ENCODE measurements around the gene IRF2.

The IRF2 gene

GRCh38 chr4:184474263-184475095 is at the start of gene IRF2:
Gene IRF2 (minus strand): TSS chr4:184474550. CDS start chr4:184429064, 45,486 bp downstream.
- DNase-seq (ENCODE audit: low read depth), result peak; percentile 90

GRCh38 chr4:184515606-184516005 is 41.3 kb upstream of the IRF2 start:
- DNase-seq (ENCODE audit: low read depth), result no peak

- peak; percentile 69 for DNase-seq (ENCODE audit: low read depth)
Measured at GRCh38 chr4:184514121-184514988, 40.0 kb upstream of the IRF2 start.

GRCh38 chr4:184513802-184514120 is 39.4 kb upstream of the IRF2 start:
- DNase-seq (ENCODE audit: low read depth), result no peak

GRCh38 chr4:184511156-184511555 is 36.8 kb upstream of the IRF2 start:
- no peak for DNase-seq (ENCODE audit: low read depth)

- no peak for DNase-seq (ENCODE audit: low read depth)
Measured at GRCh38 chr4:184510401-184510800, 36.1 kb upstream of the IRF2 start.

- no peak for DNase-seq (ENCODE audit: low read depth)
Measured at GRCh38 chr4:184506527-184507121, 32.3 kb upstream of the IRF2 start.

GRCh38 chr4:184504385-184504784 is 30.0 kb upstream of the IRF2 start:
- DNase-seq (ENCODE audit: low read depth), result no peak

GRCh38 chr4:184503869-184504300 is 29.5 kb upstream of the IRF2 start:
- DNase-seq (ENCODE audit: low read depth), result no peak

- no peak for DNase-seq (ENCODE audit: low read depth)
Measured at GRCh38 chr4:184500748-184501589, 26.6 kb upstream of the IRF2 start.

GRCh38 chr4:184499996-184500395 is 25.6 kb upstream of the IRF2 start:
- no peak for DNase-seq (ENCODE audit: low read depth)

- no peak for DNase-seq (ENCODE audit: low read depth)
Measured at GRCh38 chr4:184498598-184498997, 24.2 kb upstream of the IRF2 start.

- no peak for DNase-seq (ENCODE audit: low read depth)
Measured at GRCh38 chr4:184489771-184490170, 15.4 kb upstream of the IRF2 start.

- no peak for DNase-seq (ENCODE audit: low read depth)
Measured at GRCh38 chr4:184487503-184487902, 13.2 kb upstream of the IRF2 start.

- no peak for DNase-seq (ENCODE audit: low read depth)
Measured at GRCh38 chr4:184485279-184485678, 10.9 kb upstream of the IRF2 start.

- DNase-seq (ENCODE audit: low read depth), result no peak
Measured at GRCh38 chr4:184481544-184481943, 7.2 kb upstream of the IRF2 start.

GRCh38 chr4:184479516-184479950 is 5.2 kb upstream of the IRF2 start:
- no peak for DNase-seq (ENCODE audit: low read depth)

- no peak for DNase-seq (ENCODE audit: low read depth)
Measured at GRCh38 chr4:184477201-184477999, 3.0 kb upstream of the IRF2 start.

GRCh38 chr4:184476695-184477094 is 2.3 kb upstream of the IRF2 start:
- DNase-seq (ENCODE audit: low read depth), result no peak

- DNase-seq (ENCODE audit: low read depth), result no peak
Measured at GRCh38 chr4:184475498-184475897, 1.1 kb upstream of the IRF2 start.

- DNase-seq (ENCODE audit: low read depth), result no peak
Measured at GRCh38 chr4:184475096-184475461, 729 bp upstream of the IRF2 start.

Measured in non-pigmented ciliary epithelial cell (primary cell).